HPDE6-E6E7 (cell line): Measurements from ENCODE around the gene VDAC1.
"Not testable (repeated sequence)": the region's sequence is repeated elsewhere in the genome, so short reads cannot be mapped to it uniquely, and the experiment has no call there.

Source experiments
- DNase-seq: peaks from one replicate; pipeline ENCODE4 v3.0.0; 2011; ENCODE audit warnings: missing footprints; ENCODE audit errors: extremely low spot score

The VDAC1 gene, protein sequence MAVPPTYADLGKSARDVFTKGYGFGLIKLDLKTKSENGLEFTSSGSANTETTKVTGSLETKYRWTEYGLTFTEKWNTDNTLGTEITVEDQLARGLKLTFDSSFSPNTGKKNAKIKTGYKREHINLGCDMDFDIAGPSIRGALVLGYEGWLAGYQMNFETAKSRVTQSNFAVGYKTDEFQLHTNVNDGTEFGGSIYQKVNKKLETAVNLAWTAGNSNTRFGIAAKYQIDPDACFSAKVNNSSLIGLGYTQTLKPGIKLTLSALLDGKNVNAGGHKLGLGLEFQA

DNA sequence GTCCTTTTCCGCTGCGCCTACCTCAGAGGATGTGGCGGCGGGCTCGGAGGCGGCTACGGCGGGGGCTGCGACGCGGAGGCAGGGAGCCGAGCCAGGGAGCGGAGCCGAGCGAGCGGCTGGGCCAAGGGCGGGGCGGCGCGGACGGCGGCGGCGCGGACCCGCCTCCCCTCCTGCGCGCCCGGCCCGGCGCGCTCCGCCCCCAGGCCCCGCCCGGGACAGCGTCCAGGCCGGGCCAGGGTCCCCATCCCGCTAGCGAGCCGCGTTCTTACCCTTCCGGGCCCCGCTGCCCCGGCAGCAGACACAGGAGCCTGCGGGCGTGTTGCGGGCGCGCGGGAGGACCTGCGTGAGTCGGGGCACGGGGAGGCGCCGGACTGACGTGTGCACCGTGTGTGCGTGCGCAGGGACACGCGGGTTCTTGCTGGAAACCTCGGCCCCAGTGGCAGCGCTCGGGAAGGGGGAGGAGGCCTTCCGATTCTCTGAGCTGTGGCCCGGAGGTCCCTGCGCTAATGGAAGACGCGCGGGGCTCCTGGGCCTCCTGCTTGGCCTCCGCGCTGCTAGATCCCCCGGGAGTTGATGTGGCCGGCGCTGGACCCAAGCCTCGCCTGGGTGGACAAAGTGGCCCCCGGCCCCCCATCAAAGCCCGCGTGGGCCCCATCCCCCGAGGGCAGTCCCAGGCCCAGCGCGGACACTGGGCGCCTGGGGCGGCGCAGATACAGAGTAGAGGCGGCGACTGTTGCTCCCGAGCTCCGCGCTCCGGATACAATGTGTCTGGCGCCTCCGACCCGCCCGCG lies at the start of gene VDAC1:
TSS of gene VDAC1 (minus strand) at position 350 of the 791 bp plus-strand sequence. CDS start 11,963 bp downstream, outside the sequence.
- DNase-seq = peak; percentile 85

DNA sequence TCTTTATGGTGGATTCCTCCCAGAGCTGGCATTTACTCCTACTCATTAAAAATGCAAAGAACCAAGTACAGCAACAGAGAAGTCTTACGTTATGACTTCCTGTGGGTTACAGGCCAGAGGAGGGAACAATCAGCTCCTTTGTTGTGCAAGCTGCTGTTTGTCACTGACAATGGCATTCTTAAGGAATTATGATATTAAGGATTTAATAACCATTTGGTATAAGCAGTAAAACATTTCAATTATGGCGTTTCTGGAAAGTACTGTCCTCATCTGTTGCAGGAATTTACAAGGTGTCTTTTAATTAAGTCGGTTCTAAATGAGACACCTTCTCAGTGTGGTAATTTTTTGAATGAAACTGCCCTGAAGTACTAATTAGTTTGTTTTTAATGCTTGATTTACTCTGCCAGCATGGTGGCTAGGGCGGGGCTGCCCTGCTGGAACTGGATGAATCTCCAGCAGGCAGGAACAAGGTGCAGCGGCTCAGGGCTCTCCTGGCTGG lies 49.1 kb upstream of the VDAC1 start:
- no peak for DNase-seq

DNA sequence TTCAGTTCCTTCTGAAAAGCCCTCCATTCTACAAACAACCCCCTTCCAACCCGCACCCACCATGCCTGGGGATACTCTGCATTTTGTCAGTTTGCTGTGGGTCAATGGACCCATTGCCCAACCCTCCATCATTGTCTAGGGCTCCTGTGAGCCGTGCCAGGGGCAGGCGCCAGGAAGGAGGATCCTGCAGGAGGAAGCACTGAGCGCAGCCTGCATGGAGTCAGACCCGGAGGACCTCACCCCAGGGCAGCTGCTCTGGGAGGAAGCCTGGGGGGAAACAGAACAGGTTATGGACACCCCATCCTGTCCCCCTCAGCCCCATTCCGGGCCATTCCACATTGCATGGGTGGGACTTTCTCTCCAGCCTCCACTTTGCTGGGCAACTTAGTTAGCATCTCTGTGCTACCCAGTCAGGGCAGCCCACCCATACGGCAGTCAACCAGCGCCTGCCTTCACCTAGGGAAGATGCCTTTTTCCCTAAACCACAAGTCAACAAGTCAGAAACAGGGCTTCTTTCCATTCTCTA lies 48.6 kb upstream of the VDAC1 start:
- no peak for DNase-seq

DNA sequence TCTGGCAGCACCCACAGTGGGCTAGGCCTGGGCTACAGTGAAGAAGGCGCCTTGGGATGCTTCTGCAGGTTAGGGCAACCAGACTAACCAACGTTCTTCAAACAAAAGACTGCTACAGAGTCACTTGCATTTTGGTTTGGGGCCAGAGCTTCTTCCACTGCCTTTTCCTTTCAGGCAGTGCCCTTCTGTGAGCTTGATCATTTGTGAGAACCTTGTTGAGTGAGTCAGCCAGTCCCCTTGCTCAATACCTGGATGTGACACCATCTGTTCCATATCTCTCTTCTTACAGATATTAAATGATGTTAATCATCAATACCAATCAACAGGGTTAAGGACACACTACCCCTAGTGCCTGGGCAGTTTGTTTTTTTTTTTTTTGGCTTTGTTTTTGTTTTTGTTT lies 46.5 kb upstream of the VDAC1 start:
- DNase-seq = no peak

DNA sequence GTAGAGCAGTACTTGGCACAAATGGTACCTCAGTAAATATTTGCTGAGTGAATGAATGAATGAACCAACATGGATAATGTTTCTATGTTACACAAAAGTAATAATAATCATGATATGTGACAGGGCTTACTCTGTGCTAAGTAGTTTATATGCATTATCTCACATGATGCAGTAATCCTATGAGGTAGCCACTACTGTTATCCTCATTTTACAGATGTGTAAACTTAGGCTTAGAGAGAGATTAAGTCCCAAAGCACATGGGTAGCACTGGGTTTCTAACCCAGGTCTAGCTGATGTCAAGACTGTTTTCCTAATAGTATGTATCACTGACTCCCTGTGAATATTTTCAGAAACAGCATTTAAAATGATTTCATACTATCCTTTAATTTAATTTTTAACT lies 44.1 kb upstream of the VDAC1 start:
- DNase-seq = no peak

DNA sequence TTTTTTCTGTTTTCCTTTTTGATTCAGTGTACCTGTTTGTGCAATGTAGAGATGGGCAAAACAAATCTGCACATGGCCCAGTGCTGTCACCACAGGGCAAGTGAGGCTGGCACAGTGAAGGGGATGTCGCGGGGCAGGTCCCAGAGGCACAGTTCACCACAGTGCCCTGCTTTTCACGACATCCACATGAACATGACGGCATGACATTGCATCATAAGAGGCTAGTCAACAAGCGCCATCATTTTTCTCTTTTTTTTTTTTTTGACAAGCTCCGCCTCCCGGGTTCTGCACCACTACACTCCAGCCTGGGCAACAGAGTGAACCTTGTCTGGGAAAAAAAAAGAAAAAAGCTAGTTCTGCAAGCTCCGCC lies 42.9 kb upstream of the VDAC1 start:
- no peak for DNase-seq

DNA sequence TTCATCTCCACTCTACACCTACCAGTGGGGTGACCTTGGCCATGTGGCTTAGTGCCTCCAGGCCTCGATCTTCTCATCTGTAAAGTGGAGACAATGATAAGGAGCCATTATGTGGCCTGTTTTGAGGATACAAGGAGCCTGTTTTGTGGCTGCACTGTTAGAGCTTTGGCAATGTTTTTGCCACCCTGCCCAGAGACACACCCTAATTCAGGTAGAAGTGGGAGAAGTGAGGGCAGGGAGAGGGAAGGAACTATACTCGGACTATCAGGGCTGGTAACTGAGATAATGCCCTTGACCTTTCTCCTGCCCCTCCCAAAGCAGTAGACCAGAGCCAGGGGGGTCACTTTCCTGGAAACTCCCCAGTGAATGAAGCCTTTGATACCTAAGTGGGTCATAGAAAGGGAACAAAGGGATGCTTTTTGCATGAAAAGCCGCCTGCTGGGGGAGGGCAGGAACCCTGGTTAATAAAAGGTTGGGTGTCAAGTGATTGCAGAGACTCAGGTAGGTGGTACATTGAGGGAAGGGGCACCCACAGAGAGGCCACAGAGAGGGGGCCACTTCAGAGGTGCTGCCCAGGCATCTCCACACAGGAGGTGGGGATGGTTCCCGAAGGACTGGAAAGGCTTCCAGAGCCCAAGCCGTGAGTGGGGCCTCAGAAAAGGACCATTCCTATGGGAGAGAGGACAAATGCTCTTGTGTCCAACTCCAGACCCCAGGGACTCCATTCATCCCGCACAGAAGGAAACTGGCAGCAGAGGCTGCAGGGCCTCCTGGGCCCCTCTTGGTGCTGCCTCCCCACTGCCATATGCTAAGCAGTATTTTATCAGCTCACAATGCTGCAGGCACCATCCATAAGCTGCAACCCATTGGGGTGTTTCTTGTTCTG lies 42.3 kb upstream of the VDAC1 start:
- no peak for DNase-seq

DNA sequence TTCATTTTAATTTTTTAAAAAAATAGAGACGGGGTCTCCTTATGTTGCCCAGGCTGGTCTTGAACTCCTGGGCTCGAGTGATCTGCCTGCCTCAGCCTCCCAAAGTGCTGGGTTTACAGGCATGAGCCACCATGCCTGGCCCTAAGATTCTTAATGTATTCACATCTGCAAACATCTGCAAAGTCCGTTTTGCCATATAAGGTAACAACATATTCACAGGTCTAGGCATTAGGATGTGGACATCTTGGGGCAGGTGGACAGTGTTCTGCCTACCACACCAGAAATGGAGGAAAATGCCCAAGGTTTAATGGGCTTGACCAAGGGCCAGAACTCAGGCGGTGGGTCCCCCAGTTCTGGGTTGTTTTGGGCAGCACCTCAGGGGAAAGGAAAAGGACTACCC lies 41.6 kb upstream of the VDAC1 start:
- no peak for DNase-seq

DNA sequence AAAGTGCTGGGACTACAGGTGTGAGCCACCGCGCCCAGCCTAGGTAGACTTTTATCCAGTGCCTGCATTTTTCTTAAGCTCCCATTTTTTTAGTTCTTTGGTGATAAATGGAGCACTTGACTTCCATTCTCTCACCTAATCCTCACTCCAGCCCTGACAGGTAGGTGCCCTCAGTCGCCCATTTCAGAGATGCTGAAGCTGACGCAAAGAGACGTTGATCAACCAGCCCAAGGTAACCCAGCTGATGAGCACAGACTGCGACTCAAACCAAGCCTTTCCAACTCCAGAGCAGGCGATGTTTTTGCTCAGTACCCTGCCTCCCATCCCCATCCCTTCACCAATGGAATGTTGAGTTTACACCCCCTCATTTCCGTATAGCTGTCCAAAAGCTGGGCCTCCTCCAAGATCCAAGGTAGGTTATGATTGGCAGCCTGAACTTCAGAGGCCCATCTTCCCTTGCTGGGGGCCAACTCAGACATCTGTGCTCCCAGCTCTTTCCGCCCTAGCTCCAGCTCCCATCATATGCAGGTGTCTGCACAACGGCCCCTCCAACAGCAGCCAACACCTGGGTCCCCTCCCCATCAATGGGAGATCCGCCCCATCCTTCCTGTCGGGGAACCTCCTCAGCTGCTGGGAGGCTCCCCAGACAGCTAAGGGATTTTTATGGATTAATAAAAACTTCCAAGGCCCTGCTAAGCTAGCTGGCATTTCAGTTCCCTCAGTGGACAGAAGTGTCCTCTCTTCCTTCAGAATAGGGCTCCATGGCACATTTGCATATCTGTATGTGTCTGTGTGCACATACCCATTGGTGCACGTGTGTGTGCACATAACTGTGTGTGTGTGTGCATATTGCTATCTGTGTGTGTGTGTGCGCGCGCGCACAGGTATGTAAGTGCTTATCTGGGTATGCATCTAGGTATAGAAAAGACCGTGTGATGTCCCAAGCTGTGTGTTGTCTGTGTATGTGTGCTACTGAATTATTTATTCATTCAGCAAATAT lies 39.3 kb upstream of the VDAC1 start:
- no peak for DNase-seq

DNA sequence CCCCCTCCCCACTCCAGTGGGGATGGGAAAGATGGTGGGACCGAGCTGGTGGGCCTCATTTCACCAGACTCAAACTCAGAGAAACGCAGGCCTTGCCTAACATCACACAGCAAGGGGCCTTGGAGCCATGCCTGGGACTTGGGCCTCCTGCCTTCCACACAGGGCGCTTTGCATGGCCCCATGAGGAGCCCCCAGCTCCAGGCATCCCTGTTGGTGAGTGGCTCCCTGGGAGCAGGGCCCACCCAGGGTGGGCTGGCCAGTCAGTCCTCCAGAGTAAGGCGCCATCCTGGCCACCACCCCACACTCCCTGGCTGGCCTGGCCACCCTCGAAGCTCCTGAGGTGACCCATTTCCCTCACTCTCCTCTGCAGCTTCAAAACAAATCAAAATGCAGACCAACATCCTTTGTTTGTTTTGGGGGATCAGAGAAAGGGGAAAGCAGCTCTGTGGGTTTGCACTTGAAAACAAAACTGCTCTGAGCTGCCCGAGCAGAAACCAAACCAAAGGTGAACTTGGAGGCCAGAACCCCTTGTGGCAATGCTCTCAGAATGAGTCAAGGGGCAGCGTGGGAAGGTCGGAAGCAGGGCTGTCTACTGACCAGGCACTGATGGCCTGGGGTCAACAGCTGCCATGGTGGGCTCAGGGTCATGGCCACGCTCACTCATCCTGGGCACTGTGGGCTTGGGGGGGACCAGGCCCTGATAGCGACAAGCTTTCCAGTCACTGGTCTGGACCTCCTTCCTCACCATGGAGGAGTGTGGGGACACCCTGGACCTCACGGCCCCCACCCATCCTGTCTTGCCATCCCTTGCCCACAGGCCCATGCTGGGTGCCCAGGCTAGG lies 37.0 kb upstream of the VDAC1 start:
- no peak for DNase-seq

DNA sequence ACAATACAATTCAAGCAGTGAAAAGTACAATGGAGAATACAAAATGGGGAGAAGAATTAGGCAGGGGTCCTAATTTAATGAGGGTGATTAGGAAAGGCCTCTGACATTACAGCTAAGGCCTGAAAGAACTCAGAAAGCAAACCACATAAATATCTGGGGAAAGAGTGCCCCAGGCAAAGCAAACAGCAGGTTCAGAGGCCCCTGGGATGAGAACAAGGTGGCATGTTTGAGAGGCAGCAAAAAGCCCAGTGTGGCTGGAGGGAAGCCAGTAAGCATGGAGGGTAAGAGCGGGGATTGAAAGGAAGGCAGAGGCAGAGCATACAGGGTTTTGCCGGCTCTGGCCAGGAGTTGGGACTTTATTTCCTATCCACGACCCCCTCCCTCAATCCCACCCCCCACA lies 33.4 kb upstream of the VDAC1 start:
- no peak for DNase-seq

DNA sequence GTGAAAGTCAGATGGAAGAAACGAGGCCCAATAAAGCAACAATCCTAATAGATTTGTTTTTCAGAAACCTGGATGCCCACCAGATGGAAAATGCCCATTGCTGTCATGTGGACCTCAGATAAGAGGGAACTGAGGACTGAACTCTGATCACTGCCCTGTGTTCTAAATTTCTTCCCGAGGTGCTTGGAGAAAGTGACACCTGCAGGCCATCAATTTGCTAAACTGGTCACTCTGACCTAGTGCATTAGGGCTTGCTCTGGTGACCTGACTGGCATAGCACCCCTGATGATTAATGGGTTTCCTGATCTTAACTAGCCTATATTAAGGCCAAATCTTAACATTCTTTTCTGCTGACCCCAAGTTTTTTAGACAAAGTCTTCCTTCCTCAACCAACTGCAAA lies 32.4 kb upstream of the VDAC1 start:
- DNase-seq = no peak

DNA sequence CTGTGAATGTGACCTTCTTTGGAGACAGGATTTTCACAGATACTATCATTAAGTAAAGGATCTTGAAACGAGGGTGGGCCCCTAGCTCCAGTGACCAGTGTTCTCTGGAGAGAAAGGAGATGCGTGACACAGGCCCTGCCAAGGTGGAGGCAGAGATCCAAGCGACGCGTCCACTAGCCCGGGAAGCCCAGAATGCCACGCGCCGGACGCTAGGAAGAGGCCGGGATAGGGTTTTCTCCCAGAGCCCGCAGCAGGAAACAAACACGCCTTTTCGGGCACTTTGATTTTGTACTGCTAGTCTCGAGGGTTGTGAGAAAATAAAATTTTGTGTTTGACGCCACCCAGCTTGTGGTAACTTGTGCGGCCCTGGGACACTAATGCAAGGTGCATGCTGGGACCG lies 29.6 kb upstream of the VDAC1 start:
- DNase-seq = no peak

DNA sequence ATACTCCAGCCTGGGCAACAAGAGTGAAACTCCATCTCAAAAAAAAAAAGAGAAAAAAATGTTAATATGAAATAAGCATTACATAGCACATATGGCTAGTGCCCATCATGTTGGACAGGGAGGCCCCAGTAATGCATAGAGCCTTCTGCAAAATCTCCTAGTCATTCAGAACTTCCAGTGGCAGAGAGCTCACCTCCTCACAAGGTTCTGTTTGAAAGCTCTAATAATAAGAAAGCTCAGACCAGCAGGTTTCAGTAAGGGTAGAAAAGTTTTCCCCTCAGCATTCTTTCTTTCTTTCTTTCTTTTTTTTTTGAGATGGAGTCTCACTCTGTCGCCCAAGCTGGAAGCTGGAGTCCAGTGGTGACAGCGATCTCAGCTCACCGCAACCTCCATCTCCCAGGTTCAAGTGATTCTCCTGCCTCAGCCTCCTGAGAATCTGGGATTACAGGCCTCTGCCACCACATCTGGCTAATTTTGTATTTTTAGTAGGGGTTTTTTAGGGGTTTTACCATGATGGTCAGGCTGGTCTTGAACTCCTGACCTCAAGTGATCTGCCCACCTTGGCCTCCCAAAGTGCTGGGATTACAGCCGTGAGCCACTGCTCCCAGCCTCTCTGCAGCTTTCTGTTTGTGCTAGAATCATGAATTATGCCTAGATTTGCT lies 25.7 kb upstream of the VDAC1 start:
- DNase-seq = not testable (repeated sequence)

DNA sequence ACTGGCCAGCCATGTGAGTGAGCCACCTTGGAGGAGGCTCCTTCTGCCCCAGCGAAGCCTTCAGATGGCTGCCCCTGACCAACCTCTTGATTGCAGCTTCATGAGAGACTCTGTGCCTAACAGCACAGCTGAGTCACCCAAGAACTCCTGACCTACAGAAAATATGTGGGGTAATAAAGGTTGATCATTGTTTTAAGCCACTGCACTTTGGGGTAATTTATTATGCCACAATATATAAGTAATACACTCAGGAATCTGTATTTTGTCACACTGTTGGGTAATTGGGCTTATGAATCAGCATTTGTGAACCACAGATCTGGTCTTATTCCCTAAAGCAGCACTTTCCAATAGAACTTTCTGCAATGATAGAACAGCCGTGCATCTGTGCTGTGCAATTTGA lies 24.4 kb upstream of the VDAC1 start:
- no peak for DNase-seq

DNA sequence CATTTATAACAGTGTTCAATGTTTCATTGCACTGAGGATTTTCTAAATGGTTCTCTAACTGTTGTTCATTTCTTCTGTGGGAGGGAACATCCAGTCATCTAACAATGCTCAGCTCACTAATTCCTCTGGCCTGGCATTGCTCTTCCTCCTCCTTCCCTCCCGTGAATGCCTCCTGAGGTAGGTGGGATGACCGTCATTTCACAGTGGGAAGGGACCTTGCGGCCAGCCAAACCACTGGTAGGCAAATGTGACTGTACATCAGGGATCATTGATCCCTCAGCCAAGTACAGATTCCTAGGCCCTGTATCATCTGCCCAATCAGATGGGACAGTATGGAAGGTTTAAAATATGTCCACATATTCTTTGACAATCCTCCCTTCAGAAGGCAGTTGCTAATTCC lies 23.7 kb upstream of the VDAC1 start:
- no peak for DNase-seq

DNA sequence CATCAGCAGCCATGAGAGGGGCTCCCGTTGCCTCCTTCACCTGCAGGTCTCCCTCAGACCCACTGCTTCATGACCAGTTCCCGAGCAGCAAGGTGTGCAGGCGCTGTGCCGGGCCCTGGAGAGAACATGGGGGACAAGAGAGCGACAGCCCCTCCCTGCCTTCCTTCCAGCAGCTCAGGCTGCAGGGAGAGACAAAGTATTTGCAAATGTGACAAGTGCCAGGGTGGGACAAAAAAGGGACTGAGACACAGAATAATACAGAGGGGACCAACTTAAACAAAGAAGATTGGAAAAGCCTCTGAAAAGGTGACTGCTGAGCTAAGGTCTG lies 22.5 kb upstream of the VDAC1 start:
- DNase-seq = no peak

DNA sequence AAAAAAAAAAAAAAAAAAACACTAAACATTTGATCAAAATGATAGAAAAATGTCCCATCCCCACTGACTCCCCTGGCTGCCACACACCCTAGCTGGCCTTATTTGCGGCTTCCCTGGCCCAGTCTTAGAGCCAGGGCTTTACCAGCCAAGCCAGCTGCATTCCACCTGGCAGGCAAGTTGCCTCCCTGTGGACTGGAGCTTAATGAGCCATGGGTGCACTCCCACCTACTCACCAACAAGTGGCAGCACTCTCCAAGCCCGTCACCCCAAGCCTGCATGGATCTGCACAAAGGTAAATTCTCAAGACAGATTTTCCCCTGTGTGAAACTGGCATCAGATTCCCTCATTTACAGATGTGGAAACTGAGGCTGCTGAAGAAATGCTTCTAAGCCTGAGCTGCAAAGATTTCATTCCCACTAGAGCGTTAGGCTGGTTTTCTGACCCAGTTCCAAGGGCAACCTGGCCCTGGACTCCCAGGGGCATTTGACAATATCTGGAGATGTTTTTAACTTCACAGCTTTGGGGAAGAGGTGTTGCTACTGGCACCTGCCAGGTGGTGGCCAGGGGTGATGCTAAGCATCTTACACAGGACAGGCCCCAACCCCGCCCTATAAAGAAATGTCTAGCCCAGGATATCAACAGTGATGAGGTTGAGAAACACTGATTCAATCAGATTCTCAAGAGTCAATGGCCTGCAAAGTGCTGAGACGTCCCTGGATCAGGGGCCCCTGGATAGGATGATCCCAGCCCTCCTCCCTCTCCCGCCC lies 21.9 kb upstream of the VDAC1 start:
- DNase-seq = peak; percentile 76

DNA sequence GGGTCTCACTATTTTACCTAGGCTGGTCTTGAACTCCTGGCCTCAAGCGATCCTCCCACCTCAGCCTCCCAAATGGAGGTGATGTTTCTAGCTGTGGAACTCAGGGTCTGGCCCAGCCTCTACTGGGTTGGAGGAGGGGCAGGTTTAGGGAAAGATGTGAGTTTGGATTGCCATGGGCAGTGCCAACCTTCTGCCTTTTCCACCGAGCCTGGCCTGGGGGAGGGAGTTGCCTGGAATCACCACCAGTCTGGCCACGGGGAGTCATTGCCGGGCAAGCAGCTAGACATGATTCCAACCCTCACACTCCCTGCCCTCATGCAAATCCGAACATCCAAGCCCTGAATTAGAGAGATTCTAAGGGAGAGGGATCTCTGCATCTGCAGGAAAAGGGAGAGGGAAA lies 21.0 kb upstream of the VDAC1 start:
- no peak for DNase-seq
